ENCODE results near the gene DPYD. TPM values are rescaled to one million over a fixed set of nuclear protein-coding genes. Genes with fewer than 3 reads are reported as not detected.

DPYD gene
- total RNA-seq, 1 donor from 2014 or later = 30.1 TPM

DNA sequence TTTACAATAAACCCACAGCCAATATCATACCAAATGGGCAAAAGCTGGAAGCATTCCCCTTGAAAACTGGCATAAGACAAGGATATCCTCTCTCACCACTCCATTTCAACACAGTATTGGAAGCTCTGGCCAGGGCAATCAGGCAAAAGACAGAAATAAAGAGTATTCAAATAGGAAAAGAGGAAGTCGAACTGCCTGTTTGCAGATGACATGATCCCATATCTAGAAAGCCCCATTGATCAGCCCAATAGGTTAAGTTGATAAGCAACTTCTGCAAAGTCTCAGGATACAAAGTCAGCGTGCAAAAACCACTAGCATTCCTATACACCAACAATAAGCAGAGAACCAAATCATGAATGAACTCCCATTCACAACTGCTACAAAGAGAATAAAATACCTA is 235.5 kb downstream of the DPYD start:
- DNase-seq = no peak

DNA sequence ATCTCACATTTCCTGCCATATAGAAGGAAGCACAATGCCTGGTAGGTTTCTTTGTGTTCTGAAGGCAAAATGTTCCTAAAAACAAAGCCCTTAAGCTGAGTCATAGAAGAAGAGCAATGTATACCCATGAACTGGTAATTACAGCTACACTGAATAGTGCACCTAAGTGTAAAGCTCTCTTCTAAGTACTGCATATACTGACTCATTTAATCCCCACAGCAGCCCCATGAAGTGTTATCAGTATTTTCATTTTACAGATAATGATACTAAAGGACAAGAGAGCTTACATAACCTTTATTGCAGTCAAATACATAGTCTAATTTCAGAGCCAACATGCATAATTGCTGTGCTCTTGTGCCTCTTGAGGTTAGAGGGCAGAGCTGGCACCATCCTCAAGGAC is 239.9 kb downstream of the DPYD start:
- no peak for DNase-seq

DNA sequence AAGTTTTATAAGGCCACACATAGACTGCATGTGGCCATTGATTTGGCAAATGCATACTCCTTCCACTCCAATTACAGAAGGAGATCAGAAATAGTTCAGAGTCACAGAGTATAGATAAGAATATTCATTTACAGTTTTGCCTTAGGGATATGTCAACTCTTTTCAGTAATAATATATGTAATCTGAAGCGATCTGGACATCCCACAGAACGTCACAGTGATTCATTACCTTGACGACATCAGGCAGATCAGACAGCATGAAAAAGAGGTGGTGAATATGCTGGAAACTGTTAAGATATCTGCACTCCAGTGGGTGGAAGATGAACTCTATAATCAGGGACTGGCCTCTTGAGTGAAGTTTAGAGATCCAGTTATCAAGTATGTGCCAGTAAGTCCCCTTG is 240.4 kb downstream of the DPYD start:
- DNase-seq = no peak

DNA sequence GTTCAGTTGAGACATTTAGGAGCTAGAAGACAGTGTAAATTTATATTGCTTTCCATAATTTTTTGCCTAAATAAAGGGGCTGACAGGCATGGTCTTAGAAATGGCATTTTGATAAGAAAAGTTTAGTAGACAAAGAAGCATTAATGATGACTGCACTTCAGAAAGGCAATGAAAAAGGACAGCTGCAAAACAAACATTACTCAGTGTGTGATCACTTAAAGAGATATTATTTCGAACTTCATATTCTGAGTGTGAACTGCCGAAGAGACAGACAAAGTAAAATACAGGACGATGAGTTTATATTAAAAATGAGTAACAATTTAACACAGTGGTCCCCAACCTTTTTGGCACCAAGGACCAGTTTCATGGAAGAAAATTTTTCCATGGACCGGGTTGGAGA is 243.1 kb downstream of the DPYD start:
- DNase-seq = no peak

DNA sequence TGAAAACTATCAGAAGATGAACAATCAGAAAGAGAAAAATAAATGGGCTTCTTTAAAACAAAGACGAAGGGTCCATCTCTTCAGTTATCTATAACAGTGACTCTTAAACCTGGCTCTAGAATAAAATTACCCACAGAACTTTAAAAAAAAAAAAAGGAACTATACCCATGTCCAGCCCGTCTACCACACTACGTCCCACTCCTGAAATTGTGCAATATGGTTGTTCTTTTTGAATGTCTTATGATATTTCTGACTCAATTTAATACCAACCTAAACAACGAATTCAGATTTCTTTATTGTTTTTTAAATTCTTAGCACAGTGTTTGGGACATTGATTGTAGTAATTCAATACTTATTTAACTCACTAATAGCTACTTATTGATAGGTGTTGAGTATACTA is 246.3 kb downstream of the DPYD start:
- no peak for DNase-seq

GRCh38 chr1:97668945-97669344 is 251.9 kb downstream of the DPYD start:
- no peak for DNase-seq

GRCh38 chr1:97660431-97661105 is 260.3 kb downstream of the DPYD start:
- no peak for DNase-seq

GRCh38 chr1:97654876-97655585 is 265.8 kb downstream of the DPYD start:
- DNase-seq = peak; percentile 16

- no peak for DNase-seq
Observed at GRCh38 chr1:97651250-97651649, 269.6 kb downstream of the DPYD start.

DNA sequence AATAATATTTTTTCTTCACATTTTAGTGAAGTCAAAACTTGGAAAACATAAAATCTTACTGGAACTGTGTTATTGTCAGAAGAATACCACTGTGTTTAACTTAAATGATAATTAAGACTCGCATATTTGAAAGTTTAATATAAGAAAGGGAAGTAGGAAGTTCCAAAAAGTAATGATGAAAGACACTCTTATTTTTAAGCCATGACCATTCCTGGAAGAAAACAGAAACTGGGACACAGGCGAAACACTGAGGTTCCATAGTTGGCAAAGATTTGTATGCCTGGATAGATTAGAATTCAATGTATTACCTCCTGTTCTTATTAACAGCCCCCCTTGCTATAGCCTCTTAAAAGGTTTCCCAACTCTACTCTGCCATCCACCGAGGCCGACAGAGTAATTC is 271.2 kb downstream of the DPYD start:
- no peak for DNase-seq

GRCh38 chr1:97647776-97648175 is 273.1 kb downstream of the DPYD start:
- no peak for DNase-seq

DNA sequence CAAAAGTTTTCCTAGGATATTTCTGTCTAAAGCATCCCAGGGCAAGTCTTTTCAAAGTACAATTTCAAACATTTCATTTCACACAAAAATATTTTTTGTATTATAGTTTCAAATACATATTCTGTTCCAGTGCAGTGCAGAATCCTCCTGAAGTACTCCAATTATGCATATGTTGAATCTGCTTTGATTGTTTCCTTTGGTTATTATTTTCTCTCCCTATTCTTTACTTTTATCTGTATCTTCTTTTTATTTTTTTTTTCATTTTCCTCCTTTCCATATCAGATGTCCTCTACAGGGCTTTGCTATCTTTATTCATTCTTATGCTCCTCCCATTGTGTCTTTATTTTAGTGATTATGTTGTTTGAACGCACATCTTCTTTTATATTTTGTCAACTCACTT is 274.8 kb downstream of the DPYD start:
- DNase-seq = no peak

DNA sequence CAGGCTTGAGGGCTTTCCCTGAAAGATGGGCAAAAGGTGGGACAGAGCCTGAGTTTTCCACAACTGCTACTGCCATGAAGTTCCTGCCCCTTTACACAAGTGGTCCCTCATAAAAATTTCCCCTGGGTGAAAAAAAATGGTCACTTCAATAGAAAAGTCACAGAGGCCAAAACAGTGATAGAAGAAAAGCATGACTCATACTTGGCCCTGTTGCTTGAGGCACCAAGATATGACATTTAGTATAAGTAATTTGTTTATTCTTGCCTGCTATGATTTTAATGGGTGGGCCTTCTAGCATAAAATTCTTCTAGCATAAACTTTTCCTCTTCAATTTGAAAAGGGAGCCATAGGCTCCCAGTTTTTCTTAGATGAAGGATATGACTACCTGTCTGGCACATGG is 280.2 kb downstream of the DPYD start:
- DNase-seq = no peak

DNA sequence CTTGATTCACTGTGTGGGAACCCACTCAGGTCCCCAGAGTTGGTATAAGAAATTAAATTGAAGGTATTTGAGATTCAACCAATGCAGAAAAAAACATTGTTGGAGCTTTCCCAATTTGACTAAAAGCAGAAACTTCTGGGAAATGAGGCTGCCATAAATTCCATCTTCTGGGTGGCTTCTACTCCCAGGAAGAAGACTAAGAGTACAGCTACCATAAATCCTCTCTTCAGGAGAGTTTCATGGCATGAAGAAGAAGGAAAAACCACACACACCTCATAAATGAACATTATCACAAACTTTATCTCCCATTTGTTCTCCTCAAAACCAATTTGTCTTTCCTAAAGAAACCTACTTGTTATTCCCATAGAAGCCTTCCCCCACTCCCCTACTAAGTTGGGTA is 283.9 kb downstream of the DPYD start:
- no peak for DNase-seq

GRCh38 chr1:97634758-97635157 is 286.1 kb downstream of the DPYD start:
- no peak for DNase-seq

DNA sequence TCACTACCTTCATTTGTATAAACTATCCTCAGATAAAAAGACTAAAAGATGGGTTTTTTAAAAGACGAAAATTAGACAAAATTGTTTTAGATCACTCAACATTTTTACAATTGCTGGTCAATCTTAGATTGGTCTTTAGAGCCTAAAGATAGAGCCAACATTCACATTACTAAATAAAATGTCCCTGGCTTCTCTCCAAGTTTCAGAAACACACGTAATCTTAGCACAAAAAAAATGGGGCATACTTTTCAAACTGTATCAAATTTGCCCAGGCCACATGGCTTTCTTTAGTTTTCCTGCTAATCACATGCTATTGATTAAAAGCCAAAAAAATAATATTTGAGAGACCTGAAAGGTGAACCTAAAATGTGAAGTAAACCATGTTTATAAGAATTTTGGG is 288.1 kb downstream of the DPYD start:
- DNase-seq = peak; percentile 1

GRCh38 chr1:97632075-97632474 is 288.8 kb downstream of the DPYD start:
- peak; percentile 45 for DNase-seq

DNA sequence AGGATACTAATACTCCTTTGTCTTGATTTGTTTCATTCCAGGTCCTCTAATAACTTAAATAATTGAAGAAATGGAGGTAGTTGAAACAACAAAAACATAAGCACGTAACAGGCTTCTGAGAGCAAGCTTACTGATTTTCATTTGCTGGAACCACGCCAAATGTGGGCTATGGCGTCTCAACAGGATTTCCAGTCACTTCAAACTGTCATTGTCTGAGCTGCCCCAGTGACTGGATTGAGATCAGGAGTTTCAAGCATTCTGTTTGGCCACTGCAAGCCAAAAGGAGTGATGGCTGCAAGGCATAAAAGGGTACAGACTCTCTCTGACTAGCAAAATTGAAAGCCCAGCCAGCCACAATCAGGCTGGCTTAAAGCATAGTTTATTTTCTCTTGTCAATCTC is 289.9 kb downstream of the DPYD start:
- DNase-seq = peak; percentile 58

DNA sequence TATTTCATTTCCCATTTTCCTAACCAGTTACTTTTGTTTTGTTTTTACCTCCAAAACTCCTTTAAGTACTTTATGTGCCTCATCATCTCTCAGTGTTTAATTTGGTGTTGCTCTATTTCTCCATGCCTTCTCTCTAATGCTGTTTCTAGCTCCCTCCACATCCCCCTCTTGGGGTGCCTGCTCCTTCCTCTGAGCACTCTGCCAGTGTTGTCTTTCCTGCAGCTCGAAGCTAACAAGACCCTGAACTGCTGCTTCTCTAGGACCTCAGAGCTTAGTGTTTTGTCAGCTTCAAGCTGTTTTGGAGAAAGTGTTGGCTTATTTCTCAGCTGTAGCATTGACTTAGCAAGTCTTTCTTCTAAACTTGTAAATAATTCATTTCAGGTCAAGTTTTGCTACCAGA is 290.6 kb downstream of the DPYD start:
- DNase-seq = peak; percentile 5

- DNase-seq = no peak
Observed at GRCh38 chr1:97623220-97623619, 297.6 kb downstream of the DPYD start.

DNA sequence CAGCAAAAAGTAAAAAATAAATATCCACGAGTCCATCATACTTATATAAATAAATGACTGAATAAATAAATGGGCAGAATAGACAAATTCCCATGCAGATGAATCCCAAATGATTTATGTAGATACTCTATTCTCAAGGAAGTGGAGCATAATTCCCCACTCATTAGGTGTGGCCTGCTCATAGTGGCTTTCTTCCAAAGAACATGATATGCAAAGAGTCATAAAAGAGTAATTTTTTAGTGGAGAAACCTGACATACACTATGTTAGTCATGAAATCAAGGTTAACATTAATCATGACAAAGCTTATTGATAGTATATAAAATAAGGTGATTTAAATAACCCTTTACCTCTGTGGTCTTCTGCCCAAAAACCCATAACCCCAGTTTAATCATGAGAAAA is 298.9 kb downstream of the DPYD start:
- no peak for DNase-seq

DNA sequence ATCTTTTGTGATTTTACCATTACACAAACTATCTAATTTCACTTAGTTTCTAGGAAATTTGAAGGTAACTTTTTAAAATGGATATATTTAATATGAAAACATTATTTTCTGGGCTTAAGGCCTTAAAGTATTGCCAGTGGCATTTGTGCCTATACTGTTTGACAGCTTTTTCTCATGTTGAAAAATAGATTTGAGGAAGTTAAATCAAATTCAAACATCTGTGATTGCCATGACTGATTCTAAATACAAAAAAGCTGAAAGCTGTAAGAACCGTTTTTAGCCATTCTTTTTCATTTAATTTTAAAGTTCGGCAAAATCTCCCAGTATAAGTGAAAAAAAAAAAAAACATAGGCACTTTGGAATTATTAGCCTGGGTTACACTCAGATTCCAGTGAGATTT is 301.1 kb downstream of the DPYD start:
- DNase-seq = no peak

GRCh38 chr1:97610748-97611147 is 310.1 kb downstream of the DPYD start:
- DNase-seq = no peak

- DNase-seq = no peak
Observed at GRCh38 chr1:97610102-97610501, 310.7 kb downstream of the DPYD start.

Measured in tongue (tissue), 2 donors.